Measurements from ENCODE around the gene MAN2B2.
A peak's percentile ranks its signal among the peaks of the same experiment; 100 is the strongest.

The MAN2B2 gene

GRCh38 chr4:6546091-6546490, 28.9 kb upstream of the MAN2B2 start:
- DNase-seq (ENCODE audit: low read depth in 2 of 2, low spot score in 1 of 2): no peak

- DNase-seq (ENCODE audit: low read depth in 2 of 2, low spot score in 1 of 2): peak in 1 of 2 donors; percentile 14
These were observed 28.1 kb upstream of the MAN2B2 start for GRCh38 chr4:6546681-6547447.

GRCh38 chr4:6548201-6548881, 26.6 kb upstream of the MAN2B2 start:
- no peak for DNase-seq (ENCODE audit: low read depth in 2 of 2, low spot score in 1 of 2)

DNA sequence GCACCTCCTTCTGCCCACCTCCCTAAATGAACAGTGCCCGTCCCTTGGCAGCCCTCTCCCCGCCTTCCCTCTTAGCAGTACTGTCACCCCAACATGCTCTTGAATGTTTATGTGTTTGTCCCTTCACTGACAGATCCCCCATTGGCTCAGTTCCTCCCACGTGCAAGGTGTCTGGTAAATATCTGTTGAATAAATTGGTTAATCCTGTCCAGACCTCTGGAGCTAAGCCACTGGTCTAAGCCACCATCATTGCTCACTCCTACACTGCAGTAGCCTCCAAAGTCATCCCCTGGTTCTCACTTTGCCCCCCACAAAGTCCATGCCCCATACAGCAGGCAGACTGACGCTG, 26.1 kb upstream of the MAN2B2 start:
- no peak for DNase-seq (ENCODE audit: low read depth in 2 of 2, low spot score in 1 of 2)

GRCh38 chr4:6549445-6549844, 25.5 kb upstream of the MAN2B2 start:
- DNase-seq (ENCODE audit: low read depth in 2 of 2, low spot score in 1 of 2): no peak

- no peak for DNase-seq (ENCODE audit: low read depth in 2 of 2, low spot score in 1 of 2)
These were observed 24.9 kb upstream of the MAN2B2 start for GRCh38 chr4:6549890-6550620.

GRCh38 chr4:6550821-6551220, 24.2 kb upstream of the MAN2B2 start:
- no peak for DNase-seq (ENCODE audit: low read depth in 2 of 2, low spot score in 1 of 2)

- DNase-seq (ENCODE audit: low read depth in 2 of 2, low spot score in 1 of 2): no peak
These were observed 23.3 kb upstream of the MAN2B2 start for GRCh38 chr4:6551660-6552059.

GRCh38 chr4:6555519-6555918, 19.5 kb upstream of the MAN2B2 start:
- DNase-seq (ENCODE audit: low read depth in 2 of 2, low spot score in 1 of 2): no peak

DNA sequence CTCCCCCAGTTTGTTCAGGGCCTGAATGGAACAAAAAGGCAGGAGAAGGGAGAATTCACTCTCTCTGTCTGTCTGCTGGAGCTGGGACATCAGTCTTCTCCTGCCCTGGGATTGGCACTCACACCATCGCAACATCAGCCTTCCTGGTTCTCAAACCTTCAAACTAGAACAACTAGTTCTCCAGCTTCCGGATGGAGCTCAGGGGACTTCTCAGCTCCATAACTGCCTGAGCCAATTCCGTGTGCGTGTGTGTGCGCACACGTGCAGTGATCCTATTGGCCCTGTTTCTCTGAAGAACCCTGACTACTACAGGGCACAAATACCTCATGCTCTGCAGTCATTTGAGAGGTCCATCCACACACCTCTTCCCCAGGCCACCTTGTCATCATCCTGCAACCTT, 18.7 kb upstream of the MAN2B2 start:
- DNase-seq (ENCODE audit: low read depth in 2 of 2, low spot score in 1 of 2): no peak

DNA sequence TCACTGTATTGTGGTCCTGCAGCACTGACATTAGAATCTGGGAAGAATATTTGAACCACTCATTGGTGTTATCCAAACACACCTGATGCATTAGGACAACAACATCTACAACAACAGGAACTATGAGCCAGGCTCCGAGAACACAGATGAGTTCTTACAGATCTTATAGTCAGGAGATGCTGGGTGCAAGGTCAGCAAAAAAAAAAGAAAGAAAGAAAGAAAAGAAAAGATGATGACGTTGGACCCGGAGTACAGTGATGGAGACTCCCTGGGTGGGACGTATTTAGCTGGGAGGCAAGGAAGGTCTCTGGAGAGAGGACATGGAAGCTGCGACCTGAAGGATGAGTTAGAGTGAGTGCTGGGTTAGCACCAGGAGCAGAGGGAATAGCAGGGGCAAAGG, 17.8 kb upstream of the MAN2B2 start:
- no peak for DNase-seq (ENCODE audit: low read depth in 2 of 2, low spot score in 1 of 2)

- DNase-seq (ENCODE audit: low read depth in 2 of 2, low spot score in 1 of 2): no peak
These were observed 17.1 kb upstream of the MAN2B2 start for GRCh38 chr4:6557856-6558255.

DNA sequence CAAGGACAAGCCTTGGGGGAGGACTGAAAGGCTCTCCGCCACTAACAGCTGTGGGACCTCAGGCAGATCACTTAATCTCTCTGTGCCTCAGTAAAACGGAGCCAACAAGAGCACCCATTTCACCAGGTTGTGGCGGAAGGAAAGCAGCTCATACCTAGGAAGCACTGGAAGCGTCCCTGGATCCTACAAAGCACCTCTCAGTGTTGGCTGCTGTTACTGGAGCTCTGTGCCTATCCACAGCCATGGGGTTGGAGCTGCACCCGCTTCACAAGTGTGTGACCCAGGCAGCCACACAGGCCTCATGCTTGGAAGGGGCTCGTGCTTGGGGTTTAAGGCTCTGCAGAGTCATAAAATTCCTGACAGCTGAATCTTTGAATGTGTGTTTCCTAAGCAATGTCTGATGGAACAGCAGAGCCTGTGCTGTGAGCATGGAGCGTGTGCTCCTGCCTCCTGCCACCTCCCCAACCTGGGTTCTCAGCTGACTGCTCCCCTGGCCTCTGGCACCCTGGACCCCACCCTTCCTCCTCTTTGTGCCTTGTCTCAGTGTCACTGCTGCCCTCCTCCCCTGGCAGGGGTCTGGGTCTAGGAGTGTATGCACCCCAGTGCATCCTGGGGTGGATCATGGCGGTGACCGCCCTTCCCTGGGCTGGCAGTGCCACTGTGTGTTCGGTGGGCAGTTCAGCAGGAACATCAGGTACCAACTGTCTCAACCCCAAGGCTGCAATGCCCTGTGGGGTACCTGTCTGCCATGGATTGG, 14.4 kb upstream of the MAN2B2 start:
- no peak for DNase-seq (ENCODE audit: low read depth in 2 of 2, low spot score in 1 of 2)

GRCh38 chr4:6561173-6561516, 13.8 kb upstream of the MAN2B2 start:
- no peak for DNase-seq (ENCODE audit: low read depth in 2 of 2, low spot score in 1 of 2)

DNA sequence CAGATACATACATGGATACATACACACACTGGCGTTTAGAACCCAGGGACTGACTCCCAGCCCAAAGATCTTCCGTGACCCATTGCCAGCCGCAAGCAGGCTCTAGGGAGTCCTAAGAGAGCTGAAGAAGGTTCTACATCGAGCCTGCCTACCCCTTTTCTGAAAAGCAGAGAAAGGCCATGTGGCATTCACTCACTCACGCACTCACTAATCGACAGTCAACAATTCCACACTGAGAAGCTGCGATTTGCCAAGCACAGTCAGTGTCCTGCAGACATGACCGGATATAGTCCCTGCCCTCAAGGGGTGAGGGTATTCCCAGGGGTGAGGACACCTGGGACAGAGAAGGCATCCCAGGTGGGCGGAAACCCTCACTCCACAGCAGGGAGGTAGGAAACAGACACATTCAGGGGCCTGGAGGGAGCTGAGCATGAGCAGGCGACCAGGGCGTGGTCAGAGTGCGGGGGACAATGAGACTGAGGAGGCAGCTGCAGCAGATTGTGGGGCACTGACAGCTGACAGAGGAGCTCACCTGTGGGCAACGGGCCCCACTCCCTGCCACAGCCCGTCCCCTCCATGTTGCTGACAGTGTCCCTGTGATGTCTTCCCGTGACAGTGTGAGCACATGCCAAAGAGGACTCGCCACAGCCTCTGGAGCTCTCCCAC, 13.2 kb upstream of the MAN2B2 start:
- DNase-seq (ENCODE audit: low read depth in 2 of 2, low spot score in 1 of 2): no peak

- DNase-seq (ENCODE audit: low read depth in 2 of 2, low spot score in 1 of 2): no peak
These were observed 11.8 kb upstream of the MAN2B2 start for GRCh38 chr4:6562931-6563901.

DNA sequence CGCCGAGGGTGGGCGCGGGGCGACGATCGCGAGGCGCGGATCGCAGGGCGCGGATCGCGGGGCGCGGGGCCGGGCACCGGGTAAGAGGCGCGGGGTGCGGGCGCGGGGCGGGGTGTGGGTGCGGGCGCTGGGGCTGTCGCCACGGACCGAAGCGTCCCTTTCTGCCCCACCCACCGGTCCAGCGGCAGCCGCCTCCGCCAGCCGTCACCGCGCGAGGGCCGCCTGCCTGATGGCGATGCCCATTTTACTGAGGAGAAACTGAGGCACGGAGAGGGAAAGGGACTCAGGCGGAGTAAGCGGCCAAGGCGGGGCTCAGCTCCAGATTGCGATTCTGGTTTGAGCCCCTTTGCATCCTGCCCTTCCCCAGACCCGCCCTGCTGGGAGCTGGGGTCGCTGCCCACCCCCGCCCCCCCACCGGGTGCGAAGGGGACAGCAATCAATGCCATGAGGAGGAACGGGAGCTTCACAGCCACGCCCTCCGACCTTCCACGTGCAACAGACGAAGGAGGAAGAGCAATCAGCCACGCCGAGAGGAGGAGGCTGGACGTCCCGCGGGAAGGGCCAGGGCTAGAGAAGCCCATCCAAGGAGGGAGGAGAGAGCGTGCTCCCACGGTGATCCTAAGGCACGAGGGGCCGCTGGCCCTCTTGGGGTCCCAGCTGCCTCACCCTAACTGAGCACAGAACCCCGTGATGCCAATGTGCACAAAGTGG, 10.9 kb upstream of the MAN2B2 start:
- no peak for DNase-seq (ENCODE audit: low read depth in 2 of 2, low spot score in 1 of 2)

DNA sequence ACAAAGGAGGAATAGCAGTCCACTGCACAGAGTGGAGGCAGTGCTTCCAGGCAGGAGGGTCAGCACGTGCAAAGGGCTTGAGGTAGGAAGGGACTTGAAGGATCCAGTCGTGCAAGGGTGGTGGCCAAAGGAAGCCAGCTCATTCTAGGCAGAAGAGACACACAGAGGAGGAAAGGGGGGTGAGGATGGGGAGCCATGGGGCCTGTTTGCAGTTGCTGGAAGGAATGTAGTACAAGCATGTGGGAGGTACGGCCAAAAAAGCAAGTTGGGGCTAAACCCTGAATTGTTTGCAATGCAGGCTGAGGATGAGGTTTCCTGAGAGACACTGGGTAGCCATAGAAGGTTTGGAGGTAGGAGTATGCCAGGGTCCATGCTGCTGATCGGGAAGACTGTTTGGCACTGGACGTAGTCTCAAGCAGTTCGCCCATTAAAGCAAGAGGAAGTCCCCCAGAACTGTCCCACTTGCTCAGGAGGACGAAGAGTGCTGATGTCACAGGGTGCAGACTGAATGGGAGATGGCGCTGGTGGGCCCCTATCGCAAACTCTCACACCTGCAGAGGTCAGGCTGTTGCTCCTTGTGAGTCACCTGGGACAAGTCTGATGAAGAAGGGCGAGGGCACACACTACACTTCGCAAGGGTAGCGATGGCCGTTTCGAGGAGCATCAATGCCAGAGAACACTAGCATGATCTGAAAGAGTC, 9.1 kb upstream of the MAN2B2 start:
- no peak for DNase-seq (ENCODE audit: low read depth in 2 of 2, low spot score in 1 of 2)

All from stimulated activated CD8-positive, alpha-beta memory T cell treated with anti-CD3 and anti-CD28 coated beads, Interleukin-4, amount 100 ng/mL, for 4 hours (primary cell).